Measurements from ENCODE around the gene SH3BP5.

The SH3BP5 gene

DNA sequence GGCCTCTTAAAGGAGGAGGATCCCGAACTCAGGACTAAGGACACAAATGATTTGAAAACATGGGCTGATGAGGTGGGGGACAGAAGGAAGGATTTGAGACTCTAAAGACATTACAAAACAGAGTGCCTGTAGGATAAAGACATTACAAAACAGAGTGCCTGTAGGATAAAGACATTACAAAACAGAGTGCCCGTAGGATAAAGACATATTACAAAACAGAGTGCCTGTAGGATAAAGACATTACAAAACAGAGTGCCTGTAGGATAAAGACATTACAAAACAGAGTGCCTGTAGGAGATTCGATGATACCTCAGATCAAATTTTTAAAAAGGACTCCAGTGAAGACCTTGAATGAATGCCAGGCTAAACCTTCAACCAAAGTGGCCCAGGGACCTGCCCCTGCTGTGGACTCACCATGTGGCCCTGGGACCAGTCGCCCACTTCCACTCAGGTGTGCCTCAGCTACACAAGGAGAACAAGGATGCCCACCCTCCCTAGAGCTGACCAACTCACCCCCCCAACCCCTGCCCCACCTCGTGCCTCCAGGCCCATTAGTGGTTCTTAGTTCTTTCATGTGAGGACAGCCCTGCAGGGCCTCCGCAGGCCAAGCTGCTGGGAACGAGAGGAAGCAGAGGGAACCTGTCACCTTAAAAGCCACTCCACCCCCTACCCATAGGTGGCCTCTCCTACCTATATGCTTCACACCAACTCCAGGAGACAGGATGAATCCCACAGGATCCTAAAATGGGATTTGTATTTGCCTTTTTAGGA lies 59.8 kb downstream of the SH3BP5 start:
- DNase-seq, result no peak

DNA sequence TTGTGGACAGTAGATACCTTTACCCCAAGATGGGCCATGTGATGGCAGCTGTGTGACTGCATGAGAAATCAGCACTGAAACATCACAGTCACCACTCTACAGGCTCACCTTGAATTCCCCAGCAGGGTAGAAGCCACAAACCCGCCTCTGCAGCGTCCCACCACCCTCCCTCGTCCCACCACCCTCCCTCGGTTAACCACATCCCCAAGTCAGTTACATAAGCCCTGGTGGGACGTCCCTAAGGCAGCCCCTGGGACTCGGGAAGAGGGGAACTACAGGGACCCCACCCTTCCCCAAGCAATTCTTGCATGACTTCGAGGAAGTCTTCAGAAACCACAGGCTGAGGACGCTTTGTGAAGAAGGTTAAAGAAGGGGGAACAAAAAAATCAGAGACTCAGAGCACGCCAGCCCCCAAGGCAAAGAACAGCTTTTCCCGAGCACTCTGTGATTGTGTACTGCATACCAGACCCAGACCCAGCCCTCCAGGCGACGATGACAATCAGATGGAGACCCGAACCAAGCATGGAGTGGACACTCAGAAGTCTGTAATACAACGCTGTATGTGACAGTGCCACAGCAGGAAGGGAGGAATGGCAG lies 60.5 kb downstream of the SH3BP5 start:
- DNase-seq, result no peak

DNA sequence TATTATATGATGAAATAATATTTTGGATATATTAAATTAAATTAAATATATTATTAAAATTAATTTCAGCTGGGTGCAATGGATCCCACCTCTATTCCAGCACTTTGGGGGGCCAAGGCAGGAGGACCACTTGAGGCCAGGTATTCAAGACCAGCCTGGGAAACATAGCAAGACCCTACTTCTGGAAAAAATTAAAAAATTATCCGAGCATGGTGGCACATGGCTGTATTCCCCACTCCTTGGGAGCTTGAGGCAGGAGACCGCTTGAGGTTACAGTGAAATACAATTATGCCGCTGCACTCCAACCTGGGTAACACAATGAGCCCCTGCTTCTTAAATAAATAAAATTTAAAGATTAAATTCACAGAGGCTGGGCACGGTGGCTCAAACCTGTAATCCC lies 61.4 kb downstream of the SH3BP5 start:
- DNase-seq, result no peak

DNA sequence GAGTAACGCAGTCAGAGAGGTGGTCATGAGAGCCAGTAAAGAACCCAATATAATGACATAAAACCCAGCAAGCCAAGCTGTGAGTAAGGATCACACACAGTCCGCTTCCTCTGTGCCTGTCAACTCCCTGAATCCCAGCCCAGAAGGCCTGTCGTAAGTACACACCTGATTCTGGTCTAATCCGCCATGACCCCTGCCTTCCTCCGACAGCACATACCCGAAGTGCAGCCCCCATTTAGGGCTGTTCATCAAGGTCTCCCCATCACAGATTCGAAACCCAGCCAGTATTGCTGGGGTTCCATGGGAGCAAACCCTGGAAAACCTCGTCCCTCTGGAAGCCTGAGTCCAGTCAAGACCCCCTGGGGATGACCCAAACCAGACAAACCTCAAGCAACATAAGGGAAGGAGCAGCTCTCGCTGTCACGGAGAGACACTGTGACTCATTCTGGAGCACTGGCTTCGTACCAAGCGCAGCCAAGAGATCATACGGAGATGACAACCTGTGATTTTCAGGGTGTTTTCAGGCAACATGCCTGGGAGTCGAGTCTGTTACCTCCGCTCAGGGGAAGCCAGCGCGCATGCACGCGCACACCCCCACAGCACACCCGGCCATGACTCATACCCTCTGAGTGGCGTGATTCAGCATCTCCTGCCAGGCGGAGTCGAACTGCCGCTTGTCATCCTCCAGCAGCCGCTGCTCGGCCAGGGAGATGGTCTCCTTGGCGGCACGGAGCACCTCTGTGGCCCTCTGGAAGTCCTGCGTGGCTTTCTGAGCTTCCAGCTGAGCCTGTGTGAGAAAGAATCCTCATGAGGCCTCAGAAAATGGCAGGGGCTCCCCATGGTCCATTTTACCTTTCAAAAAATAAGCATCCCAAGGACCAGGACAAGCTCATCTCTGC lies 63.0 kb downstream of the SH3BP5 start:
- no peak for DNase-seq

DNA sequence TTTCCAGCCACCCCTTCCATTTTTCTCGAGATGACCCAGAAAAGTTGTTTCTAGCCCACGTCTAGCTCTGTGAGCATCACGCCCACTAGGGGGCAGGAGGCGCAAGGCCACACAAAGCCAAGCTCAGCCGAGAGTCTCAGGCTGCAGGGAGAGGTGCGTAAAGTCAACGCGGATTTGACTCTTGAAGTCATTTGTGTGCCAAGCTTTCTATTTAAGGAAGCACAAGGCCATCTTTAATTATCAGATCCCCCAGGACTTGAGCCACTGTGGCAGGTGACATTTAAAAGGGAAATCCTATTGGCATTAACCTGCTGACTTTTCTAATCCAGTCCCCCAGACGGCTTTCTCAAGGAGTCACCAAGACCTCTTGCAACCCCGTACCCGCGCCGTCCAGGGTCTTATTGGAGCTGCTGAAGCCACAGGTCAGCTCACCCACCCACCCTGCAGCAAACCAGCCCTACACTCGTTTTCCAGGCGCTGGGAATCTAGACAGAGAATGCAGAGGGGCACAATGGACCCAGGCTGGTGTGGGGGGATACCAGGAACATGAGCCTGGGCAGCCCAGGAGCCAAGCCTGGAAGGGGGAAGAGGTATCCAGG lies 64.3 kb downstream of the SH3BP5 start:
- peak; percentile 67 to 76 for DNase-seq

DNA sequence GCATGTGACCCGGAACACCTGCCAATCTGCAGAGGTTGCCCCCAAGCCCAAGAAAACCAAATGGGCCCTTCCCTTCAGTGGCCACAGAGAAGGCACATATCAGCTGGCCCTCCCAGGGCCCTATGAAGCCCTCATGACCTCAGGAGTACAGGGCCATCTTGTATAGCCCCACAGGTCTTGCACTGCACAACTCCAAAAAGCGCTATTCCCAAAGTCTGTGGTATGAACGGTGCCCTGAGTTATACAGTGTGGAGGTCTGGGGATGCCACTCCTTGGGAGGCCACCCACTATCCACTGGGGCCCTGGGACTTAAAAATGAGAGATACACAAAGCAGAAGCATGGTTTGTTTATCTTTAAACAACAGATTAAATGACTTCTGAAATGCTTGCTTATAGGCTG lies 64.9 kb downstream of the SH3BP5 start:
- no peak for DNase-seq

DNA sequence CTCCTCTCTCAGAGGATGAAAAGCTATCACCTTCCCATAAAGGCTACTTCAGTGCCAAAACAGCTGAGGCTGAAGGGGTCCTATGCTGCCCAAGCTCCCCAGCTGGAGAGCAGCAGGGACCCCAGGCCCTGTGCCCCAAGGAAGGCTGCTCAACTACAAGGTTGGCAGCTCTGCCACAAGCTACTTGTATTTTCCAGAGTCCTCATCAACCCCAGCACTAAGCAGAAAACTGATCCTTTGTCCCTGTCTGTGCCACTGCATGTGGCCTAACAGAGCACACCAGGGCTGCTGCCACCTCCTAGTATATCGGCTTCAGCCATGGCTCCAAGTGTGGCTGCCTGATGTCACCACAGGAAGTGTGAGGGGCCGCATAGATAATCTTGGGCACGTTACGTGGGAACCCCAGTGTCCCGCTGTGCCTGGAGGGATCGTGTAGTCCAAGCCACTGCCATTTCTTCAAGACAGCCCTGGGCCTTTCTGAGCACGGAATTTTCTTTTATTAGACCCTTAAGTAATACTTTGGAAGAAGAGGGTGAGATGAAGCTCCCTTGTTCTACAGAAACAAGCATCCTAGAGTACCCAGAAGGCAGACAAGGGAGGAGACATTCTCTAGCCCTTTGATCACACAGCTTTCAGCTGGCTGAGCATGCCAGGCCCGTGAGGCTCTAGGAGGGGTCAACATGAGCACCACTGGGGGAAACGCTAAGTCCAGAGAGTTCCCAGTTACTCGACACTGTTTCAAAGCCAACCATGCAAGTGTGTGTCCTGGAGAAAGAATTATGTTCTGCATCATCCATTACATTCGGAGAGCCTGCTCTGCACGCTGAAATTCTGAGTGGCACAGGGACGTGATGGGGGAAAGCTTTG lies 65.6 kb downstream of the SH3BP5 start:
- no peak for DNase-seq

DNA sequence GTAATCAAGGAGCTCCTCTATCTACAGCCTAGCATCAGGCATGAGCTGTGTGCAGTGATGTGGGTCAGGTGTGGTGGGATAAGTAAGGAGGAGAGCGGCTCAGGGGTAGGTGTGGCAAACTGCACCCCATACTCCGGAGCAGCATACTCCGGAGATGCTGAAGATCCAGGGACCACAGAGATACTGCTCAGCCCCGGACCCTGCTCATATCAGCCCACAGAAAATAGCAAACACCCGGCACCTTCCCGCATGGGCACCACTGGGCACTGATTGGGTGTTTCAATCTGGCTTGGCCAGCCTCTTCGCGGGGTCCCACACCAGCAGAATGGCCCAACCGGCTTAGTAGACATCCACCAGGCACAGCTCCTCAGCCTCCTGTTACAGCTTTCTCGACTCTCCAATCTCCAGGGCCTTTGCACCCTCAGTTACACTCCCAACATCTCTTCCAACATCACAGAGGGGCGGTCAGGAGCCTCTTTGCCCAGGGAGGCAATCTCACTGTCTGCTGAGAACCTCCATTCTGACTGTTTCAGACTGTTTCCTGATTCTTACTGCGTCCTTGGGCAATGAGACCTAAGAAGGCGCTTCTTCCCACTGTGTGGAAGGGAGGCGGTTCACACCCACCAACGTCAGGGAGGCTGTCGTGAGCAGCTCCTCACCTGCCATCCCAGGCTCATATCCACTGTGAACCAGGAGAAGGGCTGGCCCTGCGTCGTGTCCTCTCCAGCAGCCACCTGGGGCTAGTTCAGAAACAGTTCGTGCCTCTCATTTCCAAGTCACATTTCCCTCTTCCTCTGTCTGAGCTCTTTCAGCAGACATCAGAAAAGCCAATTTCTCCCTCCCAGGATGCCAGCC lies 66.5 kb downstream of the SH3BP5 start:
- no peak for DNase-seq

DNA sequence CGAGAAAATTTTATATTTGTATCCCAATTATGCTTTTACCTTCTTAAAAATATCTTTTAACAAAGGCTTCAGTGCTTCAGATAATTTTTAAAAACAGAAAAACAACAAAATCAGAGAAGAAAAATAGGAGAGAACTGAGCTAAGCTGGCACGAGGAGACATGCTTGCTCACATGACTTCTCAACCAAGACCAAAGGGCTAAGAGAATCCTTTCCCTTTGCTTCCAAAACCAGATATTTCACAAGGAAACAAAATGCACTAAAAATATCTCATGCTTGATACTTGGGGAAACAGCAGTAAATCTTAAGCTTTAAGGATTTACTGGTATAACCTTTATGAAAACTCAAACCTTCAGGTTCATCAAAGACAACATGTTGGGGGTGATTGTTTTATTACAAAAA lies 67.9 kb downstream of the SH3BP5 start:
- DNase-seq, result no peak

DNA sequence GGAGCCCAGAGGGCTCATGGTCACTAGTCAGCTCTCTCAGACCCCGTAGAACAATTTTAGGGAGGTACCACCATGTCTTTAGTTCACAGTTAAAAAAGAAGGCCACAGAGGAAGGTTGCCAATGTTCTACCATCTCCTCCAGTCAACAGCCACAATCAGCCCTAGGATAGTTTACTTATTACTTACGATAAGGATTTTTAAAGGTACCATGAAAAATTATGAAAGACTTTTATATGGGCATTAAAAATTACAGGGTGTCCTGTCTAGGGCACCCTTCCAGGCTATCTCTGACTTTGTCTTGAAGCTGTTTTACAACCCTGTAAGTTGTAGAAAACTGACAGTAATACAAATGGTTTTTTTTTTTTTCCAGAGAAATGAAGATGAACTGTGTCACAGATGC lies 68.5 kb downstream of the SH3BP5 start:
- no peak for DNase-seq

DNA sequence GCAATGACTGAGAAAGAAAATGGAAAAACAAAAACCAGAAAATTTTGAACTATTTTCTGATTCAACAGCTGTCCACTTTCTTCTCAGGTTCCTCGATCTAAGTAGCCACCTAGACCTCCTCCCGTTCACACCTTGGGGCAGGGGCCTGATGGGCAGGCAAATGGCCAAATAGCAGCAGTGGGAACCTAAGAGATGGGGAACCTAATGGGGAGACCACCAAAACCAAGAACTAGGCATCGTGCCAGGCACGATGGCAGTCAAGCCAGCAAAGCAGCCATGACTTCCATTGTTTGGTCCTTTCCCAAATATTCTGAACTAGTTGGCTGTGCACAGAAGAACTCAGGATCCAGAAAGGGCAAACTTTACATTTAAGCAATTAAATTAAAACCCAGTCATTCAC lies 69.3 kb downstream of the SH3BP5 start:
- no peak for DNase-seq

DNA sequence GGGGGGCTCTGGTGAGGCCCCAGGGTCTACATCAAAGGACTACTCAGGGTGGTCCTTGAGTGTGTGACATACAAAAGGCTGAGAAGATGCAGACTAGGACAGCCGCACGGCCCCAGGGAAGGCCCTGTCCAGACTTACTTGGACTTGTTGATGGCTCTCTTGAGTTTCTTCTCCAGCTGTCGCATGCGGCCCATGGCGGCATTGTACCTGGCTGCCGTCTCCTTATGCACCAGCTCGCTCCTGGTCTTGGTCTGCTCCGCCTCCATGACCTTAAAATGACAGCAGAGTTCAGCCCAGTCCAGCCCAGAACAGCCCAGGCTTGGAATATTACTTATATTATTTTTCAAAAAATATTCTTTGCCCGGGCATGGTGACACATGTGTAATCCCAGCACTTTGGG lies 70.4 kb downstream of the SH3BP5 start:
- DNase-seq, result no peak

DNA sequence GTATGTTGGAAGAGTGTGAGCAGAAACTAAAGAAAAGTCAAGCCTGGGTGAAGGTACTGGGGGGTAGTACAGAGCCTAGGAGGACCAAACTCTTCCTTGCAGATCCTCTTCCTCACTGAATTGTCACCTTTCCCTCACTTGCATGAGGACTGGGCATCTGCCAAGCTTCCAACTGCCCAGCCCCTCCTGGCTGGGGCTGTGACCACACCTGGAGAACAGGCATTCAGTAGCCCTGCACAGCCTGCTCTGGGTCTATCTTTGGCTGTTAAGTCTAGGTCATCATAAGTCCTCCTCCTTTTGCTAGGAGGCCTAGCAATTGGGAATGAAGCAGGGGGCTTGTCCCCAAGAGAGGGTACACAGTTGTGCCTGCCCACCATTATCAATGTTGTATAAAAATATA lies 71.1 kb downstream of the SH3BP5 start:
- no peak for DNase-seq

DNA sequence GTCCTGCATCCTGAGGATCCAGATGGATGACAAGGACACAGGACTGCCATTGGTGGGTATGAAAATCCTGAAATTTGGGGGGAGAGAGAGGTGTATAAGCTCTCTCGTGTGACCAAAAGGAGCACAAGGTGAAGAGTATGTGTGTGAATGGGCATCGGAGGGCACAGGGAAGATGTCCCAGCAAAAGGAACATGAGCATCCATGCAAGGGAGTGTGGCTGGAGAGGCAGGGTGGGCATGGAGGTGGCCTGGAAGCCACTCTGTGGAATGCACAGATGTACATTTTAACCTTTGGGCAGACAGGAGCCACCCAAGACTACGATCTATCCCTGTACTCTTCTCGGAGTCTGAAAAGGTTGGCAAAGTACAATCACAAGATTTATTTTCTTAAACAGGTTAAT lies 71.9 kb downstream of the SH3BP5 start:
- DNase-seq, result no peak

DNA sequence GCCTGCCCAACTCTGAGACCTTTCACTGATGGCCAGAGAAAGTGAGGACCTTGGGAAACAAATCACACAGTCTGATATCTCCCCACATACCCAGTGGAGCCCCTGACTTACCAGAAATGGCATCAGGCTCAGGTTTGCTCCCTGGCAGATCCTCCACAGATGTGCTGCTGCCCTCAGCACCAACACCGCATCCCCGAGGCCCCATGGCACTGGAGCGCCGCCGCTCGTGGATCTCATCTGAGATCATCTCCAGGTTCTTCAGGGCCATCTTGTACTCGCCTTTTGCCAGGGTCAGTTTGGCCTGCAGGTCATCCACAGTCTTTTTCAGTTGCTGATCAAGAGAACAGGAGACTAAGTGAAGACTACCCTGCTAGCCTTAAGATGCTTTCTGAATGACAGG lies 73.7 kb downstream of the SH3BP5 start:
- DNase-seq, result no peak

DNA sequence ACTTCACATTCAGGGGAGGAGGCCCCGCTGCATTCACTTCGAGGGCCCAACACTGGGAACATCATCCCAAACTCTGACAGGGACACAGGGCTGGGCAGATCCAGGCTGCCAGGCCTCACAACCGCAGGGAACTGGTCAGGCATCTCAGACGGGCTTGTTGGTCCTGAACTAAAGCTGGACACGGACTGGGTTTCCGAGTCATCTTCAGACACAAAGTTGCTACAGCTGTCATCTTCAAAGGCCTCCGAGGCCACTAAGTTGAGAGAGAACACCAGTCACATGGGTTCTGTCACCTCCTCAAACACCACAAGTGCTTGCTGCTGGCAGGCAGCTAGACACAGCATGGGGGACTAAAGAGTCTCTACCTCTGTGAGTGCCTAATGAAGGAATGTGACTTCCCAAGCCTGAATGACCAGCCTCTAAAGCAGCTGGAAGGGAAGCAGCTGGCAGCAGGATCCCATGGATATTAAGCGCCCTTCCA lies 75.5 kb downstream of the SH3BP5 start:
- no peak for DNase-seq

DNA sequence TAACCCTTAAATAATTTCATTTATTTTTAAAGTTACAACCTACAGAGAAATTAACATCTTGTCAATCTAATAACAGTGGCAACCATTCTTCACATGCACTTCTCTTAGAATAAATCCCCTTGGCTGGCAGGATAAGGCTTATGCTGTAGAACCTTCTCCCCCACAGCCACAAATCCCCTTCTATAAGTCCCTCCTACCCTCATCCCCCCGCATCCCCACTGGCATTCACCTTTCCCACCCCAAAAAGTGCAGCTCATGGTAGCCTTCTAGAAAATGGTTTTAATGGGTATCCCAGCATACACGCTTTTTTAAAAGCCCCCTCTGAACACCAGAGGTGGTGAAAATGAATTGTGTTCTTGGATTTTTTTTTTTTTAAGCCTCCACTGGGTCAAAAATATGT lies 77.2 kb downstream of the SH3BP5 start:
- DNase-seq, result no peak

DNA sequence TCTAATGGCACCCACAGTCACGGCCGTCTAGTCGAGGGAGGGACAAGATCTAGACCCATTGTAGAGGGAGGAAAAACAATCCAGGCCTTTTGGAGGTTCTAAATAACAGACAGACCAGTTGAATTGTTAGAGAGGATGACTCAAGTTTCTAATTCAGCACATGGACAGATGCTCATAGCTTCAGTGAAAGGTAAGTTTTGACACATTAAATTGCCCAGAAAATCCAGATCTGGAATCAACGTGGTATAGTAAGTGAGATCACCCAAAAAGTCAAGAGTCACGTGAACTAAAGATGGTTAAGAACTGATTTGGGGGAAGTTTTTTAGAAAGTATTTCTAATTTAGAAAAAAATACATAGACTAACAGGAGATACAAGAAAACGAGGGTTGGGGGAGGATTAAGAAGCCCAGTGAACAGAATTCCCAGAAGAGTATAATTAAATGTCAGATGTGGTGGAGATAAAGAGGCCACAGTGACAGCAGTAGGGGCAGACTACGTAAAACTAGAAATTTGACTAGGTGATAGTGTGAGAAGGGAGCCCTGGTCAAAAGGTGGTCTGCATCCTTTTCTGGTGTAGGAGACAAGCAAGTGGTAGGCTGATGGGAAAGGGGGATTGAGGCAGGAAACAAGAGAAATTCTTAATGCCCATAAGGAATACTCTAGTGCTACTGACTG lies 79.2 kb downstream of the SH3BP5 start:
- DNase-seq, result no peak

DNA sequence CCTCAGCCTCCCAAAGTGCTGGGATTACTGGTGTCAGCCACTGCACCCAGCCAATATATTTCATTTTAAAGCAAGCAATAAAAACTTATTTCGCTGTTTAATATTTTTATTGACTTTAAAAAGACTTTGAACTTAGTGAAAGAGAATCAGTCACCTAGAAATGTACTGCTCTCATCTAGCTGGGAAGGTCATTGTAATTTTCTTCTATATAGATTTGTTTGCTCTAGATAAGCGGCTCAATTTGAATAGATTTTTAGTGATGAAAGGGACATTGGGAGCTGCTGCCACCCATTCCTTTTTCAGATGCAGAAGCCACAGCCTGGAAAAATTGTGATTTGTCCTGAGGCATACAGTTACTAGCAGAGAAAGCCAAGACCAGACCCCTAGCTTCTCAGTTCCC lies 86.2 kb downstream of the SH3BP5 start:
- no peak for DNase-seq

DNA sequence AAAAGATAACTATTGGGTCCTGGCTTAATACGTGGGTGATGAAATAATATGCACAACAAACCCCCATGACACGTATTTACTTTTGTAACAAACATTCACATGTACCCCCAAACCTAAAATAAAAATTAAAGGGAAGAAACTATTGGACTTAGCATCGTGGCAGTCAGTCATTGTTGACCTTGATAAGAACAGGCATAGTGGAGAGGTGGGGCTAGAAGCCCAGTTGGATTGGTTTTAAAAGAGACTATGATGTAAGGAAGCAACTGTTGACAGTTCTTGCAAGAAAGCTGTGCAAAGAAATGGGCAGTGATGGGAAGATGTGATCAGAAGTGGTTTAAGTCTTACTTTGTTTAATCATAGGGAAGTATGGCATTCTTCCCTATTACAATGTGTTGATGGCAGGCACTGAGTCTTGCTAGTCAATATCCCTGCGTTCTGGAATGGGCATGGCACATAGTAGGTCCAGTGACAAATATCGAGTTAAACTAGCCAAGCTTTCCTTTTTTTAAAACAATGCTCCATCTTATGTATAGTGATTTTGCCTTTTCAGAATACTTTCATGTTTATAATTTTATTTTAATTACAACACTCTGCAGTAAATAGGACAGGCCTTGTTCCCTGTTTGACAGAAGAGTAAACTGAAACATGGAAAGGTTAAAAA lies 88.4 kb downstream of the SH3BP5 start:
- DNase-seq, result no peak

Data from NCI-H524 (cell line).